NOMO-1 treated with dmso at 0.1 percent for 144 hours (cell line): ENCODE measurements around the gene MPRIP.

Source experiments
- DNase-seq: peaks from one replicate; lab custom pipeline; 2025; ENCODE audit not compliant: unreplicated experiment; lab: John Stamatoyannopoulos, UW

Gene MPRIP

DNA sequence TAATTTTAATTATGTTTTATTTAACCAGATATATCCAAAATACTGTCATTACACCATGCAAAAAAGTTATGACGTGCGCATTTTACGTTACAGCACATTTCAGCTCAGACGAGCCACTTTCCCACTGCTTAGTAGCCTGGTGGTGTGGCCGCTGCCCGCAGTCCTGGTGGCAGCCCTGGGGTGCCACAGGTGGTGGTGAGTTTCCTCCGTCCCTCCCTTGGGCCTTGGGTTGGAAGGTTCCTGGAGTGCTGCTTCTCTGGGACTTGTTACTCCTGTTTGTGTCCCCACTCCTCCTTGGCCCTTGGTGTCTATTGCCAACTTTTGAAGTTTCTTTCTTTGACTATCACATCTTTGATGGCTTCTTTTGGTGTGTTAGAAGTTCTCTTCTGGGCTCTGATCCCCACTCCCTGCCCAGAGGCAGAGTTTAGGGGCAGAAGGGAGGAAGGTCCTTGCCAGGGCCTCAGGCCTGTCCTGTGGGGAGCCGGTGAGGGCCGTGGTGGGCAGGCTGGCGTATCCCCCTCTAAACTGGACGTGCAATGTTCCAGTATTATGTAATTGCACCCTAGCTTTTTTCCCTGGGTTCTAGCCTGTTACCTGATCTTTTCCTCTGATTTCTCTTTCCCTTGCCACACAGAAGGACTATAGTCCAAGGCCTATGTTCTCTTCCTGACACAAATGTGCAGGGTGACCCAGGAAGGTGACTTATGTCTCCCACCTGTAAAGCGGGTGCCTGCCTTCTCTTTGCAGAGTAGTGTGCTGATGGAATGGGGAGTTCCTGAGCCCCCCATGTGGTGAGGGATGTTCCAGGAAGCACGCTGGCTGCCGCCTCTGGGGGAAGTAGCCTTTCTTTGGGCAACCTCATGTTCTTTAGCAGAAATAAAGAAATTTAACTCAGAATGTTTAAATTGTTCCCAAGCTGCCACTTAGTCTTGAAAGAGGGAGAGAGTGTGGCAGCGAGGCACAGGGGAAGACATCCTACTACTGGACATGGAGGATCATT lies 8.4 kb downstream of the MPRIP start:
- no peak for DNase-seq

DNA sequence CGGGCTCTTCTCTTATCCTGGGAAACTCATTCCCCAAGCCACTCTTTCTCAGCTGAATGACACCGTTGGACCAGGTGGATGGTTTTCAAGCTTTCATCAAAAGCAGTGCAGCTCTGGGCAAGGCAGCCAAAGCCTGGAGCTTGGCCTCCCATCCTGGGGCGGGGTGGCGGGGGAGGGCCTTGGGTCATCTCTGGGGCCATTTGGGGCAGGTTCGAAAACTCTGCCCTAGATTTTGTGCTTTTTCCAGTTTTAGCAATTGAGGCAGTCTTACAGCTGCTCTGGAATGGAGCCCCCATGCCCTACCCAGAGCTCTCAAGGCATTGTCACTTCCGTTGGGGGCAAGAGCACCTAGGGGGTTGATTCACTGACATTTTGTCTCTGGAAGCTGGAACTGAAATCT lies 9.1 kb downstream of the MPRIP start:
- no peak for DNase-seq

DNA sequence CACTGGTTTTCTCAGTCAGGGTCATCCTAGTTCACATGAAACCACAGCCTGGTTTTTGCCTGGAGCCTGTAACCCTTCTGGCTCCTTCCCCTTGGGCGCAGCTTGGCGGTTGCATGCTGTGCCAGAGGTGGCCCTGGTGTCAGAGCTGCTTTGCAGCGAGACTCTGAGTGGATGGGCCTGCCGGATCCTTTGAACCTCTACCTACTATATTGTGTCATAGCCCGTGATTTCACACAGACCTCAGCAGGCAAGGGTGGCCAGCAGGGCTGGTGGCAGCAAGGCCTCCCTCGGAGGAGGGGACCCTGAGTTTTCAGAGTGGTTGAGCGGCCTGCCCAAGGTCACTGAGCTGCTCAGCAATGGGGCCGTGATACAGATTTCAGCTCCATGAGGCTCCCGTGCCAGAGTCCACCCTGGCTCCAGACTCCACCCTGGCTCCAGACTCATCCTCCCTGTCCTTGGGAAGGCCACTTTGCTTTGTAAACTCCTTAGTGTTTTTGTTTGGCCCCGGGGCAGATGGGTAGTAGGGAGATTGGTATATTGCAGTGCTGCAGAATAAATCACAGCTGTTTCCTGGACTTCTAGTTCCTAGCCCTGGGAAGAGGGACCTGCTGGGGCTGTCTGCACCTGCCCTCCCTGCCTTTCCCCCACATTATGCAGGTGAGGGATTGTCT lies 9.7 kb downstream of the MPRIP start:
- peak; percentile 8 for DNase-seq

DNA sequence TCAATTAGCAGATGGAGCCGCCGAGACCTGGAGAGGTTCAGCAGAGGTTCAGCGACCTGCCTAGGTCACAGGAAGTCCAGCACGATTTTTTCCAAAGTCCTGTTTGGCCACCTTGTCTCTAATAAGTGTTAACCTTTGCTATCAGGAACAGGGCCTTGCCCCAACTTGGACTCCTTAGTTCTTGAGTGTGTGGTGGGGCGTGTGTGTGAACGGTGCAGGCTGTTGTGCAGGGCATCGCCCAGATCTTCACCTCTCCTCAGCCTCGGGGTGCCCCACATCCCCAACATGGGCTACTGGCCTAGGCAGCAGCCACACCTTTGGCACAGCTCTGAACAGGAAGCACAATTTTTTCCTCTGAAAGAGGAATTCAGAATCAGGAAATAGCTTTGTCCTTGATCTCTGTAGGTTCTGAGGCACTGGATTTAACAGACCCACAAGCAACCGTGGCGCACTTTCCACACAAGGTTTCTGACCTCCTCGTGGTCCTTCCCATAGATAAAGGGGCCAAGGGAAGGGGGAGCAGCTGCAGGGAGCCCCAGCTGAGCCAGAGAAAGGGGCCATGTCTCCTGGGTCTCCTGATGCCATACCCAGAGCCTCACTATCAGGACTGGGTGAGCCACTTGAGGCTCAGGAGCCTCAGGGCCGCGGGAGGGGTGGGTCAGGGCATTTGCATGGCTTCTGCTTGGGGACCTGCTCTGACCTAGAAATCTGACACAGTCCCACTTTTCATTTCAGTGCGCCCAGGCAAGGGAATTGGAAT lies 10.4 kb downstream of the MPRIP start:
- no peak for DNase-seq

DNA sequence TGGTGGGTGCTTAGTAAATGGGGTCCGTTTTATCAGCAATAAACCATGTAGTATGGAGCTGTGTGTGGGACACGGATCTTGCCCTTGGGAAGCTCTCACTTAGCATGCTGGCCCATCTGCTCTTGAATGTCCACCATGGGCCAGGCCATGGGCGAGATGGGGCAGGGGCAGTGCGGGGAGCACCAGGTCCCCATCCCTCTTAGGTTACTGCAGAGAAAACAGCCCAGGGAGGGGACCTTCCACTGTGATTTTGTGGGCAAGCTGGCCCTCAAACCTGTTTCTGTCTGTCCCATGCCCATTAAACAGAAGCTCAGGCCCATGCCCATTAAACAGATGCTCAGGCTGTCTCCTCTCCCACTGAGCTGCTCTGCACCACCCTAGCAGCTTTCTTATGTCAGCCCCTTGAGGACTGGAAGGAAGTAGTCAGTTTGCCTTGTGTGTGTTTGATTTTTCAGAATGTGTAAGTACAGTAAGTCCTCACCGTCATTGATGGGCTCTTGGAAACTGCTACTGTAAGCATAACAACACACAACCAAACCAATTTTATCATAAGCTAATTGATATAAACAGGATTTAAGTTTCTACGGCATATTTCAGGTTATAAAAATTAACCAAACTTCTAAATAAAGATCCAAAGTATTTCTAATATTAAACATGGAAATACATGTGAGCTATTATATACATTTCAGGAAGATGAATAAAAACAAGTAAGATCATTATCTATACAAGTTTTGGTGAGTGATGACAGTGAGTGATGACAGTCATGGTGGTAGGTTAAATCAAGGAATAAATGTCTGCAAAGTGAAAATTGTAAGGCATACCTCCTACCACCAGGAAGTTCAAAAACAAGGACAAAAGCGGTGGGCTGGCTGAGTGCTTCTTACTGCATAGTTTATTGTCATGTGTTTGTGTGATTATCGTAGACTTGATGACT lies 11.5 kb downstream of the MPRIP start:
- no peak for DNase-seq

DNA sequence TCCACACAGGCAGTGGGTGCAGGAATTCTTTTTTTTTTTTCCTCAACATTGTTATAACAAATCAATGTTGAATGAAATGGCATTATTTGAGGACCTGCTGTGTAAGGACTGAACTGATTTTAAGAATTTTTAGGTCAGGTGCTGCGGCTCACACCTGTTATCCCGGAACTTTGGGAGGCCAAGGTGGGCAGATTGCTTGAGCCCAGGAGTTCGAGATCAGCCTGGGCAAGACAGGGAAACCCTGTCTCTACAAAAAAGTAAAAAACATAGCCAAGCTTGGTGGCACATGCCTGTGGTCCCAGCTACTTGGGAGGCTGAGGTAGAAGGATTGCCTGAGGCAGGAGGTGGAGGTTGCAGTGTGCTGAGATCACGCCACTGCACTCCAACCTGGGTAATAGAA lies 12.4 kb downstream of the MPRIP start:
- no peak for DNase-seq

DNA sequence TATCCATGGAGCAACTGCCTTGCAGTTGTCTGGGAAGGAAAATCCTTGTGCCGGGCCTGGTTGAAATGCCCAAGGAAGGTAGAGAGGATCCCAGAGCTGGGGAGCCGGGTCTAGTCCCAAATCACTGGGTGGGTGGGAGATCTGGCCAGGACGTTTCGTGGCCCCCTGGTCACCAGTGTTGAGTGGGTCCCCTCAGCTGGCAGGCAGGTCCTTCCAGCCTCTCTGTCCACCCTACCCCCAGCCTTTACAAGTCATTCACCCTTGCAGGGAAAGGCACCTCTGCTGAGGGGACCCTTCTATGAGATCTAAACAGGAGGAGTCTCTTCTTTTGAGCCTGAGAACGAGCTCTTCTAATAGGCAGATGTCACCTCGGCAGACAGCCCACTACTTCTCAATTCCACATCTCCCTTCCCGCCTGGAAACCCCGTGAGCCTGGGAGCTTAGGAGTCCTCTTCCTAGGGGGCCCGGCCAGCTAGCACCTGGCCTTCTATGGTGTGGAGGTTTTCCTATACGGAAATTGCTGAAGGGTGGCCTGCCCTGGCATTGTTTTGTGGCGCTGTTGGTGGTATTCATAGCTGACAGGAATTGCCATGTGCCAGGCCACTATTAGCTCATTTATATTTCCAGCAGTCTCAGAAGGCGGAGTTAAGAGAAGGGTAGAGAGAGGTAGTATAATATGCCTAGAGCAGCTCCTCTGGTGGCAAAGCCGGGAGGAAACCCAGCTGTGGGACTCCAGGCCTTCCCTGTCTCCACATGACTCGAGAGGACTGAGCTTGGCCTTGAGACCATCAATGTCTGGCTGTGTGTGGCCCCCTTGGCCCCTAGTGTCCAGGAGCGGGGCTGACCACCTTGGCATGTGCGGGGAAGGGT lies 13.3 kb downstream of the MPRIP start:
- DNase-seq, result no peak

DNA sequence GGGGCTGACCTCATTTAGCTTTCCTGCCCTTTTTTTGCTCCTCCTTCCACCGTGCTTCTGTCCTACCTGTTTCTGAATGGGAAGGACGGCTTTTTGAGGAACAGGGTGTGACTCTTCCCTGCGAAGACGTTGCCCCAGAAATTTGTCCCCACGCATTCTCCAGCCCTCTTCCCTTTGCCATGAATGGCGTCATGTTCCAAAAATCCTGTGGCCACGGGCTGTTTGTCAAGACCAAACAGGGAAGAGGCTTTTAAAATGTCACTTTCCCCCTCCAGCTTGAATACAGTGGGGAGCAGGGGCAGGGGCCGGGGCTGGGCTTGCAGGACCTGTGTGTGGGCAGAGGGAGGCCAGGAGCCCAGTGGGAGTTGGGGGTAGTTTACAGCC lies 13.9 kb downstream of the MPRIP start:
- DNase-seq, result no peak

DNA sequence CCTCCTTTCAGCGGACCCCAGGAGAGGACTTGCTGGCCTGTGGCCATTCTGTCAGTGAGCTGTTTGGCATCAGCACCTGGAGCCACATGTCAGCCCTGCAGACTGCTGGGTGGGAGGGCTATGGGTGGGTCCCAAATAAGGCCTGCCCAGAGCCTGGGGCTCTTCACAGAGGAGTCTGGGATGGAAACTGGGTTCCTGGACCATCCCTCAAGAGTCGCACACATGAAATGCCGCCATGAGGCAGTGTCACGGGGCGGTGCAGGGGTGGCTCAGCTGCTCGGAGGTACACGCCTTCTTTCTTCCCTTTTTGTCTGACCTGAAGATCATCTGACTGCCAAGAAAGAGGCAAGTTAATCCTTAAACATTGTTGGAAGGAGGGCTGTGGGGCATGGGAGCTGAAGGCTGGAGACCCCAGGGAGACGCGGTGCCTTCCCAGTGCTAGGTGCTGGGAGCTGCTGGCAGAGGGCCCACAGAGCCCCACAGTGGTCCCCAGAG lies 14.8 kb downstream of the MPRIP start:
- DNase-seq, result no peak

DNA sequence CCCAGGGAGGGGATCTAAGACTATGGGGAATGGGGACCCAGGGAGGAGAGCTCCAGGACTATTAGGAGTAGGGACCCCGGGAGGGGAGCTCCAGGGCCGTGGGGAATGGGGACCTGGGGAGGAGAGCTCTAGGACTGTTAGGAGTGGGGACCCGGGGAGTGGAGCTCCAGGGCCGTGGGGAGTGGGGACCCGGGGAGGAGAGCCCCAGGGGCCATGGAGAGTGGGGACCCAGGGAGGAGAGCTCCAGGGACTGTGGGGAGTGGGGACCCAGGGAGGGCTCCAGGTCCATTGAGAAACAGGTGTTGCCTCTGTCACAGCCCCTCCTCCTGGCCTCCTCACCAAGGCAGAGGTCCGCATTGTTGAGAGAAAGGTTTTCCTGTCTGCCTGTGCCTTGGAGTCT lies 16.0 kb downstream of the MPRIP start:
- DNase-seq, result no peak

DNA sequence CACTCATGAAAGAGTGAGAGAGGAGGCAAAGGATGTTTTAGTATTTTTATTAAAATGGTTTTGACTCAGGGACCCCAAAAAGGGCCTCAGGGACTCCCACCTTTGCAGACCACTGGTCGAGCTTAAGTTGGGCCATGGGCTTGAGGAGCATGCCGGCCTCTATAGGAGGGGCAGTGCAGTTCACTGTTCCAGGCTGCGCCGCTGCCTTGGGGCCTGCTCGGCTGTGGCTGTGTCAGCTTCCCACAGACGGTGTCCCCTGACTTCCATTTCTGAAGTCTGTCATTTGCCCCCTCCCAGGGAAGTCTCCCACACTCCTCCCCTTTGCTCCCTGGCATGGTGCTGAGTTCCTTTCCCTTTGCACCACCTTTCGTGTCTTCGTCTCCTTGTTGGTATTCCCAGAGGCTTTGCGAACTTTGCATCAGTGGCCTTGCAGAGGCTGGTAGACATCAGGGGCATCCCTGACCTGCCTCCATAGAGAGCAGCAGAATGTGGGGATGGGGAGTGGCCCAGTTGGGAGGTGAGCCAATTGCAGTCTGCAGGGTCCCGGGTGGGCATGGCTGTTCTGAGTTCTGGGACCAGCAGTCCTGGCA lies 17.1 kb downstream of the MPRIP start:
- DNase-seq, result no peak

DNA sequence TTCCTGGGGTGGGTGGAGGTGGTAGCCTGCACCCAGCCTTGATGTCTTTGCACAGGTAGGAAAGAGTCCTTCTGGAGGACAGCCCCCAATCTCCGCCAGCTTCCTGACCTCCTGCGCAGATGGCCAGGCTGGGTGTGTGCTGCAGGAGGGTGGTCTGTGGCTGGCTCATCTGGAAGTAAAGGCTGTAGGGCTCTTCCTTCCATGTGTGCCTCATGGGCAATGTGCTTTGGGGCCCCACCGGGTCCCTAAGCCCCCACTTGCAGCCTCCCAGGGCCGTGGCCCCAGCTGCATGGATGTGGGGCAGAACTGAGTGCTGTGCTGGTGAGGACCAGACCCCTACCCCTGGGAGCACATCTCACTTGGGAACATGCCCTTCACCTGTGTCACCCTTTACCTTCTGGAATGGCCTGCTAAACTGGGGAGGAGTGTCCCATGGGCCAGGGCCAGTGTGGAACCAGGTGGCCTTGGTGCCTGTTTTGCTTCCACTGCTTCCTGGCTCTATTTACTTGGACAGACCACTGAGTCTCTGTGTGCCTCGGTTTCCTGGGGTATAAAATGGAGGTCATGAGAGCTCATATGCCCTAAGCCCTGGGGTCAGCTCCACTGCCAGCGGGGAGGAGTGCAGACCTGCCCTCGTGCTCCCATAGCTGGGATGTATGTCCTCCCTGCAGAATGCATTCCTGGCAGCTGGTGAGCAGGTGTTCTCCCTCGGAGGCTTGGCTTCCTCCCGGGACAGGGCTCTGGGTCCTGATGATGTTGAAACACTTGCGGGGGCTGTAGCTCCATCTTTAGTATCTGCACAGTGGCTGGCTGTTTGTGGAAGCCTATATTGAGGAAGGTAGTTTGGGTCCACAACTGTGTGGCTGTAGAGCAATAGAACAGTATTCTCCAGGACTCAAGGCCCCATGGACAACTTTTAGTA lies 18.0 kb downstream of the MPRIP start:
- DNase-seq, result no peak

DNA sequence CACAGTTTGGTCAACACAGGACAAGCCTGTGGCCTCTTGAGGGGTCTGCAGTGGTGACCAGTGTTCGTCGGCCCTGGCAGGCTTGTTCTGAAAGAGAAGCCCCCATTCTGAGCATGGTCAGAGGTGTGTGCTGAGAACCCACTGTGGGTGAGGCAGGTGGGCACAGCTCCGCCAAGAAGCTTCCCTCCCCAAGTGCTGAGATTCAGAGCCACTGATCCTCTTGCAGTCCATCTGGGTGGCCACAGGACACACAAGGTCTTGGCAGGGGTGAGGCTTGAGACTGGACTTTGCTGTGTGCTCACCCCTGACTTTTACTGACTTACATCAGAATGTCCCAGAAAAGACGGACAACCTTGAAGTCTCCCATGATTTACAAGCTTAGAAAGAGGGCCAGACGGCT lies 18.7 kb downstream of the MPRIP start:
- no peak for DNase-seq

DNA sequence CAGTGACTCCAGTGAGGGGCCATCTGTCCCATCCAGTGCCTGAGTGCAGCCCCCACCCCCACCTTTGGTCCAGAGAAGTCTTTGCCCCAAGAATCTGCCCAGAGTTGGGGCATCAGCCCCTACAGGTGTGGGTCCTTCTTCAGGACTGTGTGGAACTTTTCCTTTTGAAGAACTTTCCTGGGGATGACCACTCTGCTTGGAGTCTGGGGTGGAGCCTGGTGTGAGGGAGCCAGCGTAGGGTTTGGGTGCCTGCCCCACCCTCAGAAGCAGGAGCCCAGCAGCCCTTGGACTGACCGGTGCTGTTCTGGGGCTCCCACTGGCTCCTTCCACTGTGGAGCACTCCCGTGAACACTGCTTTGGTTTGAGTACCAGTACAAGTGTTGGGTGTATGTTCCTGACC lies 19.3 kb downstream of the MPRIP start:
- no peak for DNase-seq

DNA sequence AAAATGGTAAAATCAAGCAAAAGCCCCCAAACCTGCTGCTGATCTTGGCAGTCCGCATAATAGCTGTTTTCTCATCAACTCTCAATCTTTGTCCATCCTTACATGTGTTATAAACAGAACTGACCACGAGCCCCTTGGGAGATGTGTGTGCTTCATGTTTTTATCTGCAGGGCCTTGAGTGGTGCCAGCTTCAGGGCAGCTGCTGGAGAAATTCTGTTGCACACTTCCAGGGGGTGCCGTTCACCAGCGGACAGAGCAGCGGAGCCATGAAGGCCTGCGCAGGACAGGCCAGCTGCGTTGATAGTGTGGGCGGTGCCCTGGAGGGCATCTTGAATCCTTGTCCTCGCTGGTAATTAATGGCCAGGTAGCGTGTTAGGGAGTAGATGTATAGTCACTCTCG lies 20.1 kb downstream of the MPRIP start:
- no peak for DNase-seq

DNA sequence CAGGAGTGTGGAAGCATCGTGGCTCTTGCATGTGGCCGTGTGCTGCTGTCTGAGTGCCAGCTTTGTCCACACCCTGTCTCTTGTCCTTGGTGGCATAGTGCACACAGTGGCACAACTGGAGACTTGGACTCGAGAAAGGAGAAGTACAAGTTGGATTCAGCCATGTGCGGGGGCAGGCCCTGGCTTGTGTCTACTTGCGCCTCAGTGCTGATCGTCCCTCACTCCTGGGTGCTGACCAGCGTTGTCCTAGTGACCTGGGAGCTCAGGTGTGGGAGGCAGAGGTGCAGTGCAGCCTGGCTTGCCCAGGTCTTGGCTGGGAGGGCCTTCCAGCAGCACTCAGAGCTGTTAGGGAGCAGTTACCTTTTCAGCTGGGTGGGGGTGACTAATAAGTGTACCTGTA lies 20.6 kb downstream of the MPRIP start:
- DNase-seq, result no peak

DNA sequence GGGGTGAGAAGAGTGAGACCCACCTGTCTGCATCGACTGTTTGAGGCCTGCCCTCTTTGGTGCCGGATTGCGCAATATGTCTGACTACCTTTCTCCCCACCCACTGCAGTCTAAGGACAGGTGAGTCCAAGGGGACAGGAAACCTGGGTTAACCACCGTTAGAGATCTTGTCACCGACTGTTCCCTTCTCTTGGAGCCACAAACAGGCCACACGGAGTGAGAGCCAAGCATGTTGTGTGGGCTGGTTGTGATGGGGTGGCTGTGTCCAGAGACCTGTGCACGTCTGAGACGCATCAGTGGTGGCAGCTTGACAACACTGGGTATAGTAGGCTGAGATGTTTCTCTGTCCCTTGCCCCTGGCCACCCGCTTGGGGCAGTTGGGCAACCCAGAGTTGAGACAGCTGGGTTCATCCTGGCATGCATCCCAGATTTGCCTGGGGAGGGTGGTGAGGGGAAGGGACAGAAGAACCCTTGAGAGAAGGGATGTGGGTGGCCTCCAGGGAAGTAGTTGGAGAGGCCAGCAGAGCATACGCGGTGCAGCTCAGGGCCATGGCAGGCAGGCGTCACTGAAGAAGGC lies 21.4 kb downstream of the MPRIP start:
- DNase-seq, result no peak

DNA sequence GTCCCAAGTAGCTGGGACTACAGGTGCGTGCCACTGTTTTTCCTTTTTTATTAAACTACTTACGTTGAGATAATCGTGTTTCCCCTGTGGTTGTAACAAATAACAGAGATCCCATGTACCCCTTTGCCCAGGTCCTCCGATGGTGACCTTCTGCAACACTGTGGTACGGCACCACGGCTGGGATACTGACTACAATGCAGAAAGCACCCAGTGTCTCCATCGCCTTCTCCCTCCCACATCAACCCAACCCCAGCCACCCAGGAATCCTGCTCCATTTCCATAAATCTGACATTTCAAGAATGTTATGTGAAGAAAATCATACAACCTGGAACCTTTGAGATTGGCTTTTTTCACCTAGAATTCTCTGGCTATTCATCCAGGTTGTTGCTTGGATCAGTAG lies 22.1 kb downstream of the MPRIP start:
- no peak for DNase-seq
